Peyer's patch (tissue), 4 donors: ENCODE results near the gene MMADHC.

ENCODE experiments used
- CTCF ChIP-seq, 6 experiments: fragments of 450-650 bp in 4 of 6; fragments of 200-600 bp in 2 of 6; sonication (generic) in 1 of 6; IDR thresholded peaks; one replicate each; pipeline ENCODE4 v1.5.1; 2017 to 2019; ENCODE audit warnings: antibody characterized with exemption in 6 of 6, mild to moderate bottlenecking in 3 of 6, moderate library complexity in 1 of 6
- POLR2A ChIP-seq, 2 donors: fragments of 450-650 bp; IDR thresholded peaks; one replicate each; pipeline ENCODE4 v1.5.1; 2017; ENCODE audit warnings: antibody characterized with exemption in 2 of 2, mild to moderate bottlenecking in 2 of 2, moderate library complexity in 2 of 2

- TF ChIP-seq CTCF (IDR thresholded peaks at IDR 0.05) (no peak), POLR2A (IDR thresholded peaks at IDR 0.05) (no peak)
These were observed 13.7 kb upstream of the MMADHC start for GRCh38 chr2:149601141-149601796.
